Smooth muscle cell (in vitro differentiated cells): ENCODE data around the gene ALKBH3. TPM values are rescaled to one million over a fixed set of nuclear protein-coding genes. Genes with fewer than 3 reads are reported as not detected.

Experiments used
- DNase-seq: peaks from one replicate; lab custom pipeline; 2025; ENCODE audit not compliant: unreplicated experiment; lab: John Stamatoyannopoulos, UW
- H2AFZ ChIP-seq: fragments of 200-600 bp; sonication (generic); 2 replicates; pipeline ENCODE4 v1.6.0; 2016; ENCODE audit warnings: antibody characterized with exemption, low read depth, mild to moderate bottlenecking
- H3F3A ChIP-seq: fragments of 200-600 bp; sonication (generic); 2 replicates; pipeline ENCODE4 v1.6.0; 2017; ENCODE audit warnings: antibody characterized with exemption, low read depth
- H3K27ac ChIP-seq: fragments of 200-600 bp; sonication (generic); 2 replicates; pipeline ENCODE4 v1.5.1; 2016; ENCODE audit warnings: low read depth, mild to moderate bottlenecking
- H3K27me3 ChIP-seq: fragments of 200-600 bp; sonication (generic); 2 replicates; pipeline ENCODE4 v1.6.1; 2016; ENCODE audit warnings: low read depth, mild to moderate bottlenecking
- H3K36me3 ChIP-seq: fragments of 200-600 bp; sonication (generic); 2 replicates; pipeline ENCODE4 v1.5.1; 2016; ENCODE audit warnings: low read depth
- H3K4me1 ChIP-seq: fragments of 200-600 bp; sonication (generic); 2 replicates; pipeline ENCODE4 v1.5.1; 2016; ENCODE audit warnings: low read depth
- H3K4me2 ChIP-seq: fragments of 200-600 bp; sonication (generic); 2 replicates; pipeline ENCODE4 v1.6.0; 2016; ENCODE audit warnings: mild to moderate bottlenecking
- H3K4me3 ChIP-seq: fragments of 200-600 bp; sonication (generic); 2 replicates; pipeline ENCODE4 v1.5.1; 2016; ENCODE audit warnings: mild to moderate bottlenecking
- H3K79me2 ChIP-seq: fragments of 200-600 bp; sonication (generic); 2 replicates; pipeline ENCODE4 v1.6.0; 2016; ENCODE audit warnings: low read depth, mild to moderate bottlenecking
- H3K9ac ChIP-seq: fragments of 200-600 bp; sonication (generic); 2 replicates; pipeline ENCODE4 v1.6.0; 2016; ENCODE audit warnings: low read depth
- H3K9me3 ChIP-seq: fragments of 200-600 bp; sonication (generic); replicated peaks from 2 replicates; pipeline ENCODE4 v1.5.1; 2016; ENCODE audit warnings: low read depth
- H4K20me1 ChIP-seq: fragments of 200-600 bp; sonication (generic); 2 replicates; pipeline ENCODE4 v1.6.0; 2016; ENCODE audit warnings: low read depth
- CTCF ChIP-seq: fragments of 200-600 bp; sonication (generic); IDR thresholded peaks from 2 replicates; pipeline ENCODE4 v1.5.1; 2017; ENCODE audit warnings: borderline replicate concordance, mild to moderate bottlenecking, antibody characterized with exemption; ENCODE audit not compliant: insufficient read depth, poor library complexity, severe bottlenecking
- WGBS: methylation state at CpG from one replicate; pipeline ENCODE4 v1.1.7; 2016; ENCODE audit warnings: low lambda C conversion rate; 5-methylcytosine and 5-hydroxymethylcytosine counted together
- polyA plus RNA-seq: library from polyadenylated mRNA; unstranded; fragments of >200 nt; fragmentation: Nextera tagmentation; extraction: Ambion mirVana; gene quantifications from 2 replicates; pipeline ENCODE4 v1.2.1, GENCODE V29; 2016
- total RNA-seq: library from RNA; depleted of rRNA; stranded (reverse); fragments of >200 nt; gene quantifications from 2 replicates; pipeline ENCODE4 v1.2.3, GENCODE V29; 2014

ALKBH3 gene
- total and polyA plus RNA-seq, 2 experiments from 2014 or later: 29.9 to 34.3 TPM

GRCh38 chr11:43930868-43931716 lies 50.5 kb downstream of the ALKBH3 start:
- Histone ChIP-seq H4K20me1 (no peaks in the 10 kb centered on the region), H3K9ac (no peak overlapping the region), H3F3A (no peaks in the 10 kb centered on the region), H3K36me3 (no peaks in the 10 kb centered on the region), H3K4me2 (no peak overlapping the region), H3K27me3 (no peaks in the 10 kb centered on the region), H3K79me2 (no peaks in the 10 kb centered on the region), H3K27ac (no peak overlapping the region), H3K4me1 (peaks cover 9% of the 10 kb centered on the region), H2AFZ (no peak overlapping the region), H3K9me3 (no peaks in the 10 kb centered on the region), H3K4me3 (no peak overlapping the region)
- WGBS: 78% methylated on average over 10 of the region's 10 CpGs
- no peak for DNase-seq
- no peak for TF ChIP-seq CTCF

GRCh38 chr11:43931717-43932039 lies 51.0 kb downstream of the ALKBH3 start:
- DNase-seq: no peak
- no peak overlapping the region for H2AFZ ChIP-seq
- no peaks in the 10 kb centered on the region for H3K27me3 ChIP-seq
- H3K4me2 ChIP-seq: no peak overlapping the region
- no peaks in the 10 kb centered on the region for H3K79me2 ChIP-seq
- no peak overlapping the region for H3K9ac ChIP-seq
- H3K27ac ChIP-seq: no peak overlapping the region
- H3K9me3 ChIP-seq: no peaks in the 10 kb centered on the region
- no peaks in the 10 kb centered on the region for H3K36me3 ChIP-seq
- no peaks in the 10 kb centered on the region for H3F3A ChIP-seq
- no peak overlapping the region for H3K4me3 ChIP-seq
- no peaks in the 10 kb centered on the region for H4K20me1 ChIP-seq
- TF ChIP-seq CTCF: no peak
- WGBS: 85% methylated on average over 4 of the region's 4 CpGs
- H3K4me1 ChIP-seq: peaks cover 7% of the 10 kb centered on the region

- DNase-seq: no peak
- H2AFZ ChIP-seq: no peak overlapping the region
- no peak for TF ChIP-seq CTCF
- peaks cover 11% of the 10 kb centered on the region for H3K4me1 ChIP-seq
- H3K9me3 ChIP-seq: no peaks in the 10 kb centered on the region
- H4K20me1 ChIP-seq: no peaks in the 10 kb centered on the region
- 100% methylated on average over 1 of the region's 1 CpG for WGBS
- peaks cover 11% of the 10 kb centered on the region for H3F3A ChIP-seq
- no peak overlapping the region for H3K27ac ChIP-seq
- H3K4me3 ChIP-seq: no peak overlapping the region
- H3K4me2 ChIP-seq: no peak overlapping the region
- H3K27me3 ChIP-seq: no peaks in the 10 kb centered on the region
- H3K79me2 ChIP-seq: no peaks in the 10 kb centered on the region
- H3K9ac ChIP-seq: no peak overlapping the region
- H3K36me3 ChIP-seq: no peaks in the 10 kb centered on the region
These were observed 52.6 kb downstream of the ALKBH3 start for GRCh38 chr11:43933226-43933607.
